Measurements from ENCODE around the gene SCN5A.

SCN5A gene

DNA sequence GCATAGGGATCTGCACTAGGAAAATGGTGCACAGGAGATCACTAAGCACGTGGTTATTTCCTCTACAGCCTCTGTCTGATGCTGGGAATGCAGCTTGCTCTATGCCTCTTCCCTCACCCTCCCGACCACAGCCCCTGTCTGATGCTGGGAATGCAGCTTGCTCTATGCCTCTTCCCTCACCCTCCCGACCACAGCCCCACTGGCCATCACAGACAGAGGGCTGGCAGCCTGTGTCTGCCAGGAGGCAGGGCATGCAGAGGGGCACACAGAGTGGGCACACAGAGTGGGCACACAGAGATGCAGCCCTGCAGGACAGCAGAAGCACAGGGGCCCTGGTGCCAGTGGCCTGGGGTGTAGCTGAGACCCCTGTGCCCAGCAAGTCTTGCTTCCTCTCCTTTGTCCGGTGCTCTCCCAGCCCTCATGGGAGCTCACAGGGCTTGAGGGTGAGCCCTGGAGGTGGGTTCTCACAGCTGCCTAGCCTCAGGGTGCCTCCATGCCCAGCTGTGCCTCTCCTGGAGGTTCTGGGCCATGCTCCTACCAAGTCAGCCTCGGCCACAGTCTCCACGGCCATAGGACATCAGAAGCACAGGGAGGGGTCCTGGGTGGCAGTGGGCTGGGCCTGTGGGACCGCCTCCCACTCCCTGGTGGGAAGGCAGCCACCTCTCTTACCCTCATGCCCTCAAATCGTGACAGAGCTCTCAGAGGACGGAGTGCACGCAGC lies 87.6 kb downstream of the SCN5A start:
- TF ChIP-seq POLR2A (IDR thresholded peaks at IDR 0.05; ENCODE audit: low read depth, low read length) (no peak), TAF1 (IDR thresholded peaks at IDR 0.05; ENCODE audit: borderline replicate concordance, low read depth, low read length) (no peak), POLR2AphosphoS5 (IDR thresholded peaks at IDR 0.05; ENCODE audit: low read depth, low read length) (no peak)
- FAIRE-seq (no peak), DNase-seq (ENCODE audit: insufficient read length) (no peak)

DNA sequence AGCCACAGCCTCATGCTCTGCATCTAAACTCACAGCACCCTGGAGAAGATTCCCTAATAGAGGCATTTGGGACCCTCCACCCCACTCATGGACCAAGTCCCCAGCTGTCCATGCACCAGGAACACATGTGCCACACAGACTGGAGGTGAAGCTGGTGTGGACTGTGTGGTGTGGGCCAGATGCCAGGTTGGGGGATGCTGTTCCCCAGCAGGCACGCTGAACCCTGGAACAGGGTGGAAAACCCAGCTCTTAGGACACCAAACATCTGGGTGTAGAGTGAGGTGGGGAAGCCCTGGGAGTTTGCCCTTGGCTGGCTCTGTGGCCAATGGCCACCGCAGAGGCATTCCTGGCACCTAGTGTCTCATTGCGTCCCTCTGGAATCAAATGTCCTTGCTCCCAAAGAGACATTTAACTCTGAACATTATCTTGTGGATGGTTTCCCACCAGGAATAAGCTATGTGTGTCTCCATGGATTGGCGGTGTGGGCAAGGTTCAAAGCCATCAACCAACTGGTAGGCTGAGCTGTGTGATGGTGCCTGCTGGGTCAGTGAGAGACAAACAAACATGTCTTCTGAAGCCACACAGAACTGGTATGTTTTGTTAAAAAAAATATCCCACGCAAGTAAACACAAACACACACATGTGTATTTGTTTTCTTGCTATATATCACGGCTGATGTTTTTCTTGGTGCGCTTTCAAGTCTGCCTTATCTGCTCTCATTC lies 88.3 kb downstream of the SCN5A start:
- no peak for TF ChIP-seq POLR2AphosphoS5 (IDR thresholded peaks at IDR 0.05; ENCODE audit: low read depth, low read length)
- TF ChIP-seq POLR2A (IDR thresholded peaks at IDR 0.05; ENCODE audit: low read depth, low read length): no peak
- TF ChIP-seq TAF1 (IDR thresholded peaks at IDR 0.05; ENCODE audit: borderline replicate concordance, low read depth, low read length): no peak
- FAIRE-seq (no peak), DNase-seq (ENCODE audit: insufficient read length) (no peak)

DNA sequence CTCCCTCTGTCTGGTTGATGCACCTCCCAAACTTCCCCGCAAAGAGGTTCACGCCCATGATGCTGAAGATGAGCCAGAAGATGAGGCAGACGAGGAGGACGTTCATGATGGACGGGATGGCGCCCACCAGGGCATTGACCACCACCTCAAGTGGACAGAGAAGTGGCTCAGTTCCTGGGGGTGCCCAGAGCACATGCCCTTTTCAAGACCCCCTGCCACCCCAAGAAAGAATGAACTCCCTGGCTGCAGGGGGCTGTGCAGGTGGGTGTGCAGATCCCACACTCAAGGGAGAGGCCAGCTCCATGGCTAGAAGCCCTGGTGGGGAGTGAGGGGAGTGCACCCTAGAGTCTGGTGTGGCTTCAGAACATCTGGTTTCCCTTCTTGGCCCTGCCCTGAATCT lies 89.2 kb downstream of the SCN5A start:
- FAIRE-seq (no peak), DNase-seq (ENCODE audit: insufficient read length) (no peak)
- TF ChIP-seq TAF1 (IDR thresholded peaks at IDR 0.05; ENCODE audit: borderline replicate concordance, low read depth, low read length): no peak
- no peak for TF ChIP-seq POLR2A (IDR thresholded peaks at IDR 0.05; ENCODE audit: low read depth, low read length)
- no peak for TF ChIP-seq POLR2AphosphoS5 (IDR thresholded peaks at IDR 0.05; ENCODE audit: low read depth, low read length)

DNA sequence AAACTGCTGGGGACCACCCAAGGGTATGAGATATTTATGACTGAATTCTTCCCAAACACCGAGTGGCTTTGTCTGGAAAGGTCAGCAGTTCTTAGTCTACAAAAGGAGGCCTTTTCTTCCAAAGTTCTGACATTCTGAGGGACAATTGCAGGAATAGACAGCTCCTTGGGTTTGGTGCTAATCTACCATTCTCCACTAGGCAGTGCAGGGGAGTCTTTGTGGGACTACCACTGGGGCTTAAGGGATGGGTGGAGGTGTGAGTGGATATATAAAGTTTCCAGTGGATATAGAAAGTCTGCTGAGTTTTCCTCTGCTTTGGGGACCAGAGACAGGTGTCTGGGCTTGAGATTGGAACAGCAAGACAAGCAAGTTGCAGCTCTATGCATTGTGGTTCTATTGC lies 90.6 kb downstream of the SCN5A start:
- TF ChIP-seq POLR2AphosphoS5 (IDR thresholded peaks at IDR 0.05; ENCODE audit: low read depth, low read length): no peak
- TF ChIP-seq POLR2A (IDR thresholded peaks at IDR 0.05; ENCODE audit: low read depth, low read length): no peak
- TF ChIP-seq TAF1 (IDR thresholded peaks at IDR 0.05; ENCODE audit: borderline replicate concordance, low read depth, low read length): no peak
- no peak for DNase-seq (ENCODE audit: insufficient read length)
- no peak for FAIRE-seq

DNA sequence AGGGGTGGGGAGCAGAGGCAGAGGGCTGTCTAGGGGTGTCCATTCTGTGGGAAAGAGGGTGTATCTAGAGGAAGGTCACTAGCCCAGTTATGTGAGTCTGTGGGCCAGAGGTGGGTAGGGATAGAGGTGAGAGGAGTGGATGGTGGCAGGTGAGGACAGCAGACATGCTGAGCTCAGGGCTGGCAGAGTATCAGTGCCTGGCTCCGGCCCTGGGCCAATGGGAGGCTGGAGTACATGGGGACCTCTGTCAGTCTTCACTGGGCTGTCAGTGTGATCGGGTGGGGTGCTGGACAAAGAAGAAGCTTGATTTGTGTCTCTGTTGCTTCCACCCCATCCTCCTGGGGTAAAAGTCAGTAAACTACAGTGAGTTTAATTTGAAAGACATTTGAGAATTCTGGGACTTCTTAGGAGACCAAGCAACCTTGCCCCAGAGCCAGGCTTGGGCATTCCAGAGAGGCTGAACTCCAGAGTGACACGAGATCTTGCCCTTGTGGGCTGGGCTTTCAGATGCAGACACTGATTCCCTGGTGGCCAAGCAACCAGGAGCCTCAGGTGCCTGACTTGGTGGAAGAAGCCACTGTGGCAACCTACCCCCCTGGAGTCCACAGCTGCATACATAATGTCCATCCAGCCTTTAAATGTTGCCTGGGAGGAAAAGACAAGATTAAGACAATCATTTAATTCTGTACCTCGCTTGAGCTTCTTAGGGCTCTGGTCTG lies 92.7 kb downstream of the SCN5A start:
- FAIRE-seq: no peak
- TF ChIP-seq POLR2A (IDR thresholded peaks at IDR 0.05; ENCODE audit: low read depth, low read length) (no peak), TAF1 (IDR thresholded peaks at IDR 0.05; ENCODE audit: borderline replicate concordance, low read depth, low read length) (no peak), POLR2AphosphoS5 (IDR thresholded peaks at IDR 0.05; ENCODE audit: low read depth, low read length) (no peak)
- no peak for DNase-seq (ENCODE audit: insufficient read length)

DNA sequence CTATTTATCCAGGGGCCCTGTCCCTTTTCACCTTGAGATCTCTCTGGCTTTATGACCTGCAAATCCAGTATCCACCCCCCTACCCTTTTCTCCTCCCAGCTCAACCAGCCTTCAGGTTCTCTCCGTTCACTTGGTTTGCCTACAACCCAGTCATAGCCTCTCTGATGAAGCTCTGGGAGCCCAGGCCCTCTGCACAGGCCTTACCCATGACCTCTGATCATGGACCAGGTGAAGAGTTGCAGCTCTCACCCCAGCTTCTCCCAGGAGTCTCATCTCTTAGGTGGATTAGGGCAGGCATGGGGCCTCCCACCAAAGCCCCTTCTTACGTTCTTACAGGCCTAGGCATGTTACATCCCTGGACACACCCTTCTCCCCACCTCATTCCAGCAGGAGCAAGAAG lies 93.6 kb downstream of the SCN5A start:
- no peak for TF ChIP-seq TAF1 (IDR thresholded peaks at IDR 0.05; ENCODE audit: borderline replicate concordance, low read depth, low read length)
- no peak for FAIRE-seq
- DNase-seq (ENCODE audit: insufficient read length): no peak

DNA sequence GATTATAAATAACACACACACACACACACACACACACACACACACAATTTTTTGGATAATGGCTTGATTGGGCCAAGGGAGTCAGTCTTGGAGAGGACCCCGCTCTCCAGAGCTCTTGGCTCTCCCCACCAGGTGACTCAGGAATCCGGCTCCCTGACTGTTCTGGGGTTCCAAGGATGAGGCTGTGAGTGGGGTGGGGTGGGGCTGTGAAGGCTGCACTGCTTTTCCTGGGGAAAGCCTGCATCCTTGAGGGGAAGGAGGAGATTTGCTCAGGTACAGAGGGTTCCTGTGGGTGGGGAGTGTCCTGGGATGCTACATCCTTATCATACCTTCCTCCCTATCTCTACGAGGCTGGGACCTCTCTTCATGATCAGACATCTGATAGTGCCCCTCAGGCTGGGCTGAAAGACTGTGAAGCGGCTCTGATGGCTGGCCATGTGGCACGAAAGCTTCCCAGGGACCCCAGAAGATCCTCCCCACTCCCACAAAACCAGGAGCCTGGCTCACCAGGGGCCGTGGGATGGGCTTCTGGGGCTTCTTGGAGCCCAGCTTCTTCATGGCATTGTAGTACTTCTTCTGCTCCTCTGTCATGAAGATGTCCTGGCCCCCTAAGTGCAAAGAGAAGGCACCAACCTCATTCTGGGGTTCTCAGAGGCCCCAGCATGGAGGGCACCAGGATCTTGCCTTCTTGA lies 94.2 kb downstream of the SCN5A start:
- no peak for FAIRE-seq
- TF ChIP-seq POLR2A (IDR thresholded peaks at IDR 0.05; ENCODE audit: low read depth, low read length): no peak
- TF ChIP-seq TAF1 (IDR thresholded peaks at IDR 0.05; ENCODE audit: borderline replicate concordance, low read depth, low read length): no peak
- no peak for TF ChIP-seq POLR2AphosphoS5 (IDR thresholded peaks at IDR 0.05; ENCODE audit: low read depth, low read length)
- DNase-seq (ENCODE audit: insufficient read length): no peak

DNA sequence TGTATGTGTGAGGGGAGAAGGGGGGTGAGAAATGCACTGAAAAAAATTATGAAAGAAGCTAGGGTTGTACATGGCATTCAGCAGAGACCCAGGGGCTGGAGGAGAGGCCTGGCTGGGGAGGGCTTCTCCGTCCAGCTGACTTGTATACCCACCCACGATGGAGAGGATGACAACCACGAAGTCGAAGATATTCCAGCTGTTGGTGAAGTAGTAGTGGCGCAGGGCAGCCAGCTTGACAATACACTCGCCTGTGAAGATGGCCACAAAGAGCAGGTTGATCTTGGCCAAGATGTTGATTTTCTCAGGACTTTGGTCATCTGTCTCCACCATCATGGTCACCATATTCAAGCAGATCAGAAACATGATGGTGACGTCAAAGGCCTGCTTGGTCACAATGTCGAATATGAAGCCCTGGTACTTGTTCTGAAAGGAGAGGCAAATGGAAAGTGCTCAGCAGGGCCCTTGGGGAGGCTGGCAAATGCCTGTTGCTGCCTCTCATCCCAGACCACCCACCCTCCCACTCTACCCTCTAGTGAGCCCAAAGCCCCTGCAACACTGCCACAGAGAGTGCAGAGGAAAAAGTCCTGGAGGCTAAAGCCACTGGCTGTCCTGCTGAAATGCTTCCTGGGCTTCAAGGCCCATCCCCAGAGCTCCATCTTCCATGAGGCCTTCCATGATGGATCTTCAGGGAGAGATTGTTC lies 95.2 kb downstream of the SCN5A start:
- FAIRE-seq (no peak), DNase-seq (ENCODE audit: insufficient read length) (no peak)
- TF ChIP-seq POLR2AphosphoS5 (IDR thresholded peaks at IDR 0.05; ENCODE audit: low read depth, low read length): no peak
- no peak for TF ChIP-seq TAF1 (IDR thresholded peaks at IDR 0.05; ENCODE audit: borderline replicate concordance, low read depth, low read length)
- TF ChIP-seq POLR2A (IDR thresholded peaks at IDR 0.05; ENCODE audit: low read depth, low read length): no peak

DNA sequence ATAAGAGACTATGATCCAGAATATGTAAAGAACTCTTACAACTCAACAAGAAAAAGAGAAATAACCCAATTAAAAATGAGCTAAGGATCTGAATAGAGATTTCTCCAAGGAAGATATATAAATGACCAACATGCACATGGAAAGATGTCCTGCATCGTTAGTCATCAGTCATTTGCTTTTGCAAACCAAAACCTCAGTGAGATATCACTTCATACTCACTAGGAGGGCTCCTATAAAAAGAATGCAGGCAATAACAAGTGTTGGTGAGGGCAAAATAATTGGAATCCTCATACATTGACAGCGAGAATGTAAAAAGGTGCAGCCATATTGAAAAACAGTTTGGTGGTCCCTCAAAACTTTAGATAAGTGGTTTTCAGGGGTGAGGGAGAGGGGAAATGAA lies 96.4 kb downstream of the SCN5A start:
- TF ChIP-seq TAF1 (IDR thresholded peaks at IDR 0.05; ENCODE audit: borderline replicate concordance, low read depth, low read length) (no peak), POLR2A (IDR thresholded peaks at IDR 0.05; ENCODE audit: low read depth, low read length) (no peak), POLR2AphosphoS5 (IDR thresholded peaks at IDR 0.05; ENCODE audit: low read depth, low read length) (no peak)
- FAIRE-seq: no peak
- DNase-seq (ENCODE audit: insufficient read length): no peak

DNA sequence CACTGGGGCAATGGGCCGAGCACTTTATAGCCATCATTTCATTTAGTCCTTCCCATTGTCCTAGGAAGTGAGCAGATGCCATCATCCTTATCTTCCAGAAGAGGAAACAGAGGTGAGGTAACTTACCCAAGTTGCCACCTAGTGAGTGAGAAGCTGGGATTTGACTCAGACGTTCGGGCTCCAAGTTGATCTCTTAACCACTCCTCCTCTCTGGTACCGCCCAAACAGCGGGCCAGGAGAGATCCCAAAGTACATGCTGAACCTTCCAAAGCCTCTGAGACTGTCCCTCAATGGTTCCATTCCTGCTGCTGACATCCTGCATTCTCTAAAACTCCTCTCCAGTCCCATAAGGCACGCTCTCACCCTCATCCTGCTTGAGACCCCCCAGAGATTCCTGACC lies 97.1 kb downstream of the SCN5A start:
- DNase-seq (ENCODE audit: insufficient read length) (no peak), FAIRE-seq (no peak)
- no peak for TF ChIP-seq POLR2A (IDR thresholded peaks at IDR 0.05; ENCODE audit: low read depth, low read length)
